Cardiac fibroblast (primary cell): Measurements from ENCODE around the gene NFKBIB.

ENCODE experiments used
- DNase-seq, 2 donors: peaks; one replicate each; pipeline versions ENCODE4 v3.0.0 to v3.0.0-alpha.2; 2010; ENCODE audit warnings: low read depth in 2 of 2
- H3K4me3 ChIP-seq, 2 donors: replicated peaks in 1 of 2; 1 replicate in 1 of 2; 2 replicates in 1 of 2; pipeline ENCODE4 v1.5.1; 2011; ENCODE audit warnings: low read depth in 2 of 2, low read length in 2 of 2, mild to moderate bottlenecking in 2 of 2, moderate library complexity in 1 of 2
- TF ChIP-seq, protein P1 (sequence below): IDR thresholded peaks from one replicate; pipeline ENCODE4 v1.5.1; 2011; ENCODE audit warnings: low read depth, mild to moderate bottlenecking, low read length, inconsistent platforms

NFKBIB gene

DNA sequence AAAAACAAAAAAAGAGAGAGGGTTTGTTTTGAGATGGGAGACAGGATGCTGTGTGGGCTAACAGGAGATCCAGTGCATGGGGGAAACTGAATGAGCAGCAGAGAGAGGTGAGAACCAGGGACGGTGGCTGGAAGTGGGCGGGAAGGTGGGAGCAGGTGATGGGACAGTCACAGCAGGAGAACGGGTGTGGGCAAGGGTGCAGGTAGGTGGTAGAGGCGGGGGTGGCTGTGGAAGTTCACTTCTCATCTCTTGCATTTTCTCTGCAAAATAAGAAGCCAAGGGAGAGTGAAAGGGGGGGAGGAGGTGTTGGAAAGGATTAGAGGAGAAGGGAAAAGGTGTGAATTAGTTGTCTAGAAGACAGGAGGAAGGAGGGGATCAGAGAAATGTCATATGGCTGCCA is 53.9 kb downstream of the NFKBIB start:
- H3K4me3 ChIP-seq: no peak overlapping the region
- no peak for DNase-seq
- TF ChIP-seq, protein P1, sequence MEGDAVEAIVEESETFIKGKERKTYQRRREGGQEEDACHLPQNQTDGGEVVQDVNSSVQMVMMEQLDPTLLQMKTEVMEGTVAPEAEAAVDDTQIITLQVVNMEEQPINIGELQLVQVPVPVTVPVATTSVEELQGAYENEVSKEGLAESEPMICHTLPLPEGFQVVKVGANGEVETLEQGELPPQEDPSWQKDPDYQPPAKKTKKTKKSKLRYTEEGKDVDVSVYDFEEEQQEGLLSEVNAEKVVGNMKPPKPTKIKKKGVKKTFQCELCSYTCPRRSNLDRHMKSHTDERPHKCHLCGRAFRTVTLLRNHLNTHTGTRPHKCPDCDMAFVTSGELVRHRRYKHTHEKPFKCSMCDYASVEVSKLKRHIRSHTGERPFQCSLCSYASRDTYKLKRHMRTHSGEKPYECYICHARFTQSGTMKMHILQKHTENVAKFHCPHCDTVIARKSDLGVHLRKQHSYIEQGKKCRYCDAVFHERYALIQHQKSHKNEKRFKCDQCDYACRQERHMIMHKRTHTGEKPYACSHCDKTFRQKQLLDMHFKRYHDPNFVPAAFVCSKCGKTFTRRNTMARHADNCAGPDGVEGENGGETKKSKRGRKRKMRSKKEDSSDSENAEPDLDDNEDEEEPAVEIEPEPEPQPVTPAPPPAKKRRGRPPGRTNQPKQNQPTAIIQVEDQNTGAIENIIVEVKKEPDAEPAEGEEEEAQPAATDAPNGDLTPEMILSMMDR: no peak

DNA sequence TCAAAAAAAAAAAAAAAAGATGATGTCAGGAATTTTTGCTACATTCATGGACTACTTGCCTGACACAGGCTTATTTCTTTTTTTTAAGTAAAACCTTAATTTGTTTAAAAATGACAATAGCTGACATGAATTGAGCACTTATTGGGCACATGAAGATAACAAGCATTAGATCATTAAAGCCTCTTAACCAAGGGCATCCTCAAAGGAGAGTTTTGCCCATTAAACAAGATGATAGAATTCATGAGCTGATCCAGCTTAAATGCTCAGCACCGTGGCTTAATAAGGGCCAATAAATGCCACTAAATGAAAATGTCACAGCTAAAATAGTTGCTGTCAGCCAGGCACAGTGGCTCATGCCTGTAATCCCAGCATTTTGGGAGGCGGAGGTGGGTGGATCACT is 56.5 kb downstream of the NFKBIB start:
- TF ChIP-seq, protein P1: no peak
- H3K4me3 ChIP-seq: no peak overlapping the region
- DNase-seq: no peak

DNA sequence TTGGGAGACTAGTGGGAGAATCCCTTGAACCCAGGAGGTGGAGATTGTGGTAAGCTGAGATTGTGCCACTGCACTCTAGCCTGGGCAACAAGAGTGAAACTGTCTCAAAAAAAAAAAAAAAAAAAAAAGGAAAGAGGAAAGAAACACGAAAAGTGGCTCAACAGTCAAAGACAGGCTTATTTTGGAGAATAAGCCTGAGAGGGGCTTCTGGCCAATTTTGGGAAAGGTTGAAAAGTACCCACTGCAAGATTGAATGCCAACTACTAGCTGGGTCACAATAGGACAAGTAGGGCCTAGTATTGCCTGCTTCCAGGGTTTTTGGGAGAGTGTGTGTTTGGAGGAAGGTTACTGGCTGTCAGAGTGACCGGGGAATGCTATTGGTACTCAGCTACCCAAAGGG is 58.5 kb downstream of the NFKBIB start:
- no peak overlapping the region for H3K4me3 ChIP-seq
- no peak for DNase-seq
- TF ChIP-seq, protein P1: no peak
